GM18519 (cell line): ENCODE measurements around the gene PPIL4.

Experiments
- ATAC-seq: cut with Tn5 transposase; IDR thresholded peaks from one replicate; pipeline ENCODE4 v1.9.1; 2021; ENCODE audit warnings: mild to moderate bottlenecking, moderate library complexity; ENCODE audit not compliant: unreplicated experiment, low FRiP score

The PPIL4 gene

GRCh38 chr6:149545754-149546471 lies at the start of gene PPIL4:
TSS of gene PPIL4 (minus strand) at chr6:149546043. CDS start at chr6:149546005, 38 bp downstream.
- peak; percentile 76 for ATAC-seq

- no peak for ATAC-seq
These were observed 47.6 kb upstream of the PPIL4 start for GRCh38 chr6:149593408-149593807.

GRCh38 chr6:149592983-149593382 lies 47.1 kb upstream of the PPIL4 start:
- ATAC-seq, result no peak

- ATAC-seq, result no peak
These were observed 40.3 kb upstream of the PPIL4 start for GRCh38 chr6:149586149-149586548.

- ATAC-seq, result no peak
These were observed 35.5 kb upstream of the PPIL4 start for GRCh38 chr6:149581349-149581748.

GRCh38 chr6:149580880-149581279 lies 35.0 kb upstream of the PPIL4 start:
- ATAC-seq, result no peak

GRCh38 chr6:149567945-149568585 lies 22.2 kb upstream of the PPIL4 start:
- ATAC-seq, result no peak

GRCh38 chr6:149567194-149567586 lies 21.3 kb upstream of the PPIL4 start:
- ATAC-seq, result no peak

- ATAC-seq, result no peak
These were observed 20.8 kb upstream of the PPIL4 start for GRCh38 chr6:149566410-149567193.

- peak; percentile 66 for ATAC-seq
These were observed 19.9 kb upstream of the PPIL4 start, which contains the start of gene GINM1 for GRCh38 chr6:149565527-149566409. TSS of gene GINM1 (plus strand) at chr6:149566375. CDS start at chr6:149566415, 40 bp downstream.

- no peak for ATAC-seq
These were observed 18.1 kb upstream of the PPIL4 start for GRCh38 chr6:149563928-149564325.

- ATAC-seq, result no peak
These were observed 17.5 kb upstream of the PPIL4 start for GRCh38 chr6:149563203-149563927.

- ATAC-seq, result no peak
These were observed 14.9 kb upstream of the PPIL4 start for GRCh38 chr6:149560736-149561135.

- no peak for ATAC-seq
These were observed 13.5 kb upstream of the PPIL4 start for GRCh38 chr6:149559389-149559788.

GRCh38 chr6:149558029-149558428 lies 12.2 kb upstream of the PPIL4 start:
- ATAC-seq, result no peak

GRCh38 chr6:149551920-149552319 lies 6.1 kb upstream of the PPIL4 start:
- no peak for ATAC-seq

- ATAC-seq, result no peak
These were observed 537 bp downstream of the PPIL4 start for GRCh38 chr6:149545258-149545753.

- no peak for ATAC-seq
These were observed 1.1 kb downstream of the PPIL4 start for GRCh38 chr6:149544646-149545257.

GRCh38 chr6:149541139-149541538 lies 4.7 kb downstream of the PPIL4 start:
- no peak for ATAC-seq
